Epithelial cell of proximal tubule (primary cell): ENCODE results near the gene ATG7. TPM values are rescaled to one million over a fixed set of nuclear protein-coding genes. Genes with fewer than 3 reads are reported as not detected.

Source experiments
- DNase-seq: peaks from one replicate; pipeline ENCODE4 v3.0.0-alpha.2; 2011; ENCODE audit warnings: low read depth
- H3K4me3 ChIP-seq: 2 replicates; pipeline ENCODE4 v1.5.1; 2011; ENCODE audit warnings: low read depth, mild to moderate bottlenecking, low read length
- total RNA-seq: library from RNA; depleted of rRNA; stranded (reverse); fragments of >200 nt; gene quantifications from 2 replicates; pipeline ENCODE4 v1.2.3, GENCODE V29; 2015
- TF ChIP-seq, protein P1 (sequence below): conservative IDR thresholded peaks from 2 replicates; pipeline ENCODE4 v1.5.1; 2012; ENCODE audit warnings: low read depth, mild to moderate bottlenecking, low read length

The ATG7 gene
- total RNA-seq, 1 donor from 2014 or later: 68.5 TPM

DNA sequence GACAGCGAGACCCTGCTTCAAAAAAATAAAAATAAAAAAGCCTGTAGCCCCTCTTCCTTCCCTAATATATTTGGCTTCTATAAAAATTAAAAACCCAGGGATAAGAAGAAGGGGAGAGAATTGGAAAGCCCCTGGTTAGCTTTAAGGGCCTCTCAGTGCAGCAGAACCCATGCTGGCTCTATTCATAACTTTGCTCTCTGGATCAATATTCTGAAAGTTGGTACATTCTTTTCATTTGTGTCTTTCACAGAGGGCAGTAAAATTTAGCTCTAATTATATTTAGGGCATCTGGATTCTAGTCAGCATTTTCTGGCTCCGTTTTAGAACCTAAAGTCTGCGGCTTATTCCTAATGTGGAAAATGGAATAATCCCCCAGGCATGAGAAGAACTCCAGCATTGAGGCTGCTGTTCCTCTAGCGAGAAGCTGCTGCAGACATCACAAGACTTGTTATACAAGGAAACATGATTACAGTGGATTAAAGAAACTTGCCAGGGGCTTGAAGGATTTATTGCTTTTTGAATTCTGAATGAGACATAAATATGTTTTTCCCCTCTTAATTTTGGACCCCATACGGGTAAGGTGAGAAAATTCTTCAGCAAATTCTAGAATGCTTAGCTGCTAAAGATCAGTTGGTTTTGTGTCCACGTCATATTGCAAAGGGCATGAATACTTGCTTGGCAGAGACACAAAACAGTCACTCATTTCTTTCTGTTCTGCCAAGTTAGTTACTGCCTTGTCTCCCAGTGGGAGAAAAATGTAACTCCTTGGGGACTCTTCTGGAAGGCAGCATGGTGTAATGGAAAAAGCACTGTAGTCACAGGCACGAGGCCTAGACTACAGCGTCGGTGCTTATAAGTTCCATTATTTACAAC lies 193.8 kb downstream of the ATG7 start:
- TF ChIP-seq, protein P1, sequence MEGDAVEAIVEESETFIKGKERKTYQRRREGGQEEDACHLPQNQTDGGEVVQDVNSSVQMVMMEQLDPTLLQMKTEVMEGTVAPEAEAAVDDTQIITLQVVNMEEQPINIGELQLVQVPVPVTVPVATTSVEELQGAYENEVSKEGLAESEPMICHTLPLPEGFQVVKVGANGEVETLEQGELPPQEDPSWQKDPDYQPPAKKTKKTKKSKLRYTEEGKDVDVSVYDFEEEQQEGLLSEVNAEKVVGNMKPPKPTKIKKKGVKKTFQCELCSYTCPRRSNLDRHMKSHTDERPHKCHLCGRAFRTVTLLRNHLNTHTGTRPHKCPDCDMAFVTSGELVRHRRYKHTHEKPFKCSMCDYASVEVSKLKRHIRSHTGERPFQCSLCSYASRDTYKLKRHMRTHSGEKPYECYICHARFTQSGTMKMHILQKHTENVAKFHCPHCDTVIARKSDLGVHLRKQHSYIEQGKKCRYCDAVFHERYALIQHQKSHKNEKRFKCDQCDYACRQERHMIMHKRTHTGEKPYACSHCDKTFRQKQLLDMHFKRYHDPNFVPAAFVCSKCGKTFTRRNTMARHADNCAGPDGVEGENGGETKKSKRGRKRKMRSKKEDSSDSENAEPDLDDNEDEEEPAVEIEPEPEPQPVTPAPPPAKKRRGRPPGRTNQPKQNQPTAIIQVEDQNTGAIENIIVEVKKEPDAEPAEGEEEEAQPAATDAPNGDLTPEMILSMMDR: no peak
- no peak overlapping the region for H3K4me3 ChIP-seq
- DNase-seq: peak; percentile 18

DNA sequence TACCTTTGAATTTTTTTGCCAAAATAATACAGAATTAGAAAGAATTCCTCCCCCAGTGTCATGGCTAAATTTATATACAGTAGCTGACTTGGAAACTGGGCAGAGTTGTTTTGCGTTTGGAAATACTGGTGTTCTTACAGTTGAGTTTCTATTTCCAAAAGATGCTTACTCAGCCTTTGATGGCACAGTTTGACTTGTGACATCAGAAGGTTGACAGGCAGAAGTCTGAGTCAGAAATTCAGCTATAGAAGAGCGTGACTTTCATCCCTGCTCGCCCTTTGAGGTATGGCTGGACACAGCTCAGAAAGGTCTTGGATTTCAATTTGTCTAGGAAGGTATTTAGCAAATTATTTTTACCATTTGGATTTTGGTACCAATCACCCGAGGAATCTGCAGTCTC lies 195.7 kb downstream of the ATG7 start:
- no peak for DNase-seq
- H3K4me3 ChIP-seq: no peak overlapping the region
- TF ChIP-seq, protein P1: no peak

DNA sequence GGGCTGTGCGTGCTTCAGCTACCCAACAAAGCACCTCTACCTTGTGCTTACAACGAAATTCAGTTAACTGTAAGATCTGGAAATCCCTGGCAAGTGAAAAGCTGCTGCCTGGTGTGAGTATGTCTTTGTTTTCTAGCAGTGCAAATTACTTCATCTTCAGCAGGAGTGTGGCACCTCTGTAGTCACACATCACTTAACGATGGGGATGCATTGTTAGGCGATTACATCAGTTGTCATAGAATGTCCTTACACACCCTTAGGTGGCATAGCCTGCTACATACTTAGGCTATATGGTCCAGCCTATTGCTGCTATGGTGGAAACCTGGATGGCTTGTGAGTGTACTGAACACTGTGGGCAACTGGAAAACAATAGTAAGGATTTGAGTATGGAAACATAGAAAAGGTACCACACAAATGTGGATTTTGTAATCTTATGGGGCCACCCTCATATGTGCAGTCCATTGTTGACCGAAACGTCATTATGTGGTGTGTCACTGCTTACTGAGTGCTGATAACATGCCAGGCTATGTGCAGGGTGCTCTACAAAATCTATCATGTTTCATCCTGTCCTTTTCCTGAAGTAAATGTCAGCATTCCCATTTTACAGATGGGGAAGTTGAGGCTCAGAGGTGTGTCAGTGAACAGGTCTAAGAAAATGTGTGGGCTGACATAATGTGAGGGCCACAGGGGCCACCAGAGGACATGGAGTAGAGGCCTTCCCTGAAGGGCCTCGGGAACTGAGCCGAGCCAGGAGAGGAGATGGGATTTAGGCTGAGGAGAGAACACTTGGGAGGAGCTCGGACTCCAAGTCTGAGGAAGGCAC lies 198.0 kb downstream of the ATG7 start:
- DNase-seq: no peak
- H3K4me3 ChIP-seq: no peak overlapping the region
- TF ChIP-seq, protein P1: no peak

DNA sequence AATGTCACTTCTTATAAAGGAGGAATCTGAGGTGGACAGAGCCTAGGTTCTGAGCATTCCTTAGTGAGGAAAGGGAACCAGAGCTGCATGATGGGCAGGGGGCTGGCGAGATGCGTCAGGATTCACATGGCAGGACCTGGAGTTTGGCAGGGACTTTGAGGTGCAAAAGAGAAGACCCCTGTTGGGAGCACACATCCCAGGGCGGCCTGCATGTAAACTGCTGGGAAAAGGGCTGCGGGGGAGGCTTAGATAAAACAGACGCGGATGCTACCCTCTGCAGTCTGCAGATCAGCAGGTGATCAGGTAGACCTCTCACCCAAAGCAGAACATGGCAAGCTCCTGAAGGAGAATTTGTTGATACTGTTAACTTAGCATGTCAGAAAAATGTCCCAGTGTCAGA lies 203.1 kb downstream of the ATG7 start:
- no peak overlapping the region for H3K4me3 ChIP-seq
- no peak for DNase-seq
- TF ChIP-seq, protein P1: no peak

DNA sequence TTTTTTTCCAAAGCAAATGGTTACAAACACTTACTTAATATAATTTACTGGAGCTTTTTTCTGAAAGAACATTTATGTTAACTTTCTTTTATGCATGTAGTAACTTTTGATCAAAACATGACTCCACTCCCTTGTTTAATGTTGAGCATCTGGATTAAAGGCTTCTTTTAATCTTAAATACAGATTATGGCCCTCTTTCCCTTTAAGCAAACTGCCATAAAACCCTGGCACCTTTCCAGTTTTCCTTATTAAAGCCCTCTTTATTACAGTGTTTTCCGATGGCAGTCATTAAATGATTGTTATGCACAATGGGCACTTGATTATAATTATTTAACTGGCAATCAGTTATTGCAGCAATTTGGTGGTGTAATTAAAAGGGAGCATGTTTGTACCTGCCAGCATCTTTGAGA lies 204.5 kb downstream of the ATG7 start:
- no peak for DNase-seq
- TF ChIP-seq, protein P1: no peak
- H3K4me3 ChIP-seq: no peak overlapping the region

DNA sequence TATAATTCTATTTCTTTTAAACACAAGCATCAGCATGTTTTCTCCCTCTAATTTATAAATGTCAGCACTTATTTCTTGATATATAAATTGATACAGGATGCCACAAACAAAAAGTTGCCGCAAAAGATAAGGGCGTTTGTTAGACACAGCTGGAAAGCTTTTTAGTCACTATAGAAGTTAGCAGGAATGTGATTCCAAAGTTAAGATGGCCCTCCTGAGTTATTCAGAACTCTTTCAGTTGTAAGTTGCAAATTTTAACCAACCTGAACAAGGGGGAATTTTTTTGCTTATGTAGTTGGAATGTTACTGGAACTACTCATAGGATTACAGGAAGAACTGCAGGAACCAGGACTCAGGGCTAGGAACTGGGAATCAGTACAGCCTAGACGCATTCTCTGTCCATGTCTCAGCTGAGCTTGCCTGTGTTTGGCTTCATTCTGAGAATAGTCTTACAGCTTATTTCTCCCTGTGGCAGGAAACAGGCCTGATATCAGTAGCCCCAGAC lies 205.3 kb downstream of the ATG7 start:
- no peak overlapping the region for H3K4me3 ChIP-seq
- peak; percentile 53 for DNase-seq
- TF ChIP-seq, protein P1: no peak
